Naive thymus-derived CD8-positive, alpha-beta T cell (primary cell): ENCODE measurements around the gene CLEC19A. TPM values are rescaled to one million over a fixed set of nuclear protein-coding genes. Genes with fewer than 3 reads are reported as not detected.
"Not testable (repeated sequence)": the region's sequence is repeated elsewhere in the genome, so short reads cannot be mapped to it uniquely, and the experiment has no call there.

Source experiments
- ATAC-seq, 2 donors: fragments of 150-1000 bp; cut with Tn5 transposase in 1 of 2; sonication (Bioruptor Pico), chemical (Tn5 transposase) in 1 of 2; 1 replicate in 1 of 2; 2 replicates in 1 of 2; pipeline ENCODE4 v1.10.0; 2021; ENCODE audit warnings: mild to moderate bottlenecking in 2 of 2, moderate library complexity in 2 of 2
- POLR2A ChIA-PET: fragments of 350-600 bp; sonication (Branson Sonifier 250); formaldehyde crosslinking; loops from one replicate; lab custom pipeline; 2021; ENCODE audit warnings: antibody characterized with exemption; lab: Charles Lee
- DNase-seq, 10 donors: peaks; one replicate each; pipeline versions ENCODE4 v3.0.0 to v3.0.0-alpha.2; 2020 to 2022
- H3K27ac Mint-ChIP-seq, 10 donors: one replicate each; pipeline ENCODE4 v1.8.0; 2020 to 2022; ENCODE audit warnings: mild to moderate bottlenecking in 10 of 10, mixed read lengths in 10 of 10, moderate library complexity in 4 of 10, inconsistent platforms in 1 of 10
- H3K27me3 Mint-ChIP-seq, 5 donors: one replicate each; pipeline ENCODE4 v1.8.0; 2021 to 2022; ENCODE audit warnings: mixed read lengths in 5 of 5
- H3K36me3 Mint-ChIP-seq, 3 donors: one replicate each; pipeline ENCODE4 v1.8.0; 2020 to 2022; ENCODE audit warnings: mixed read lengths in 3 of 3, mild to moderate bottlenecking in 2 of 3, inconsistent platforms in 1 of 3
- H3K4me1 Mint-ChIP-seq, 4 donors: one replicate each; pipeline ENCODE4 v1.8.0; 2021 to 2022; ENCODE audit warnings: mixed read lengths in 4 of 4
- H3K4me3 Mint-ChIP-seq, 10 donors: one replicate each; pipeline ENCODE4 v1.8.0; 2020 to 2022; ENCODE audit warnings: mild to moderate bottlenecking in 10 of 10, mixed read lengths in 10 of 10, moderate library complexity in 6 of 10, inconsistent platforms in 1 of 10
- H3K9me3 Mint-ChIP-seq, 9 donors: one replicate each; pipeline ENCODE4 v1.8.0; 2020 to 2022; ENCODE audit warnings: mixed read lengths in 9 of 9, mild to moderate bottlenecking in 3 of 9, inconsistent platforms in 1 of 9, moderate library complexity in 1 of 9
- polyA plus RNA-seq, 3 donors: library from polyadenylated mRNA; unstranded; fragments of 300-500 nt; fragmentation: Illumina TruSeq; gene quantifications; one replicate each; pipeline ENCODE4 v1.2.3, GENCODE V29; 2021
- total RNA-seq, 8 experiments: library from RNA in 2 of 8; stranded (reverse) in 2 of 8; gene quantifications; one replicate each; pipeline ENCODE4 v1.2.3 and lab custom pipeline; 2021 to 2026

Gene CLEC19A
- total and polyA plus RNA-seq, 5 experiments from 2014 or later = not detected

- POLR2A ChIA-PET = no interaction called here
- no peak overlapping the region for H3K27ac Mint-ChIP-seq
- DNase-seq (no peak), ATAC-seq (no peak)
- no peaks in the 10 kb centered on the region for H3K36me3 Mint-ChIP-seq
- peaks cover 0 to 27% (median 5%) of the 10 kb centered on the region in 5 donors for H3K27me3 Mint-ChIP-seq
- H3K4me1 Mint-ChIP-seq = peaks cover 0 to 2% (median 1%) of the 10 kb centered on the region in 4 donors
- H3K9me3 Mint-ChIP-seq = peaks cover 0 to 7% (median 0%) of the 10 kb centered on the region in 9 donors
- H3K4me3 Mint-ChIP-seq = no peak overlapping the region
These were observed 22.2 kb downstream of the CLEC19A start for GRCh38 chr16:19307587-19308241.

- DNase-seq (no peak), ATAC-seq (no peak)
- Mint-ChIP-seq H3K27ac (no peak overlapping the region), H3K9me3 (peaks cover 0 to 4% (median 0%) of the 10 kb centered on the region in 9 donors), H3K27me3 (peaks cover 0 to 22% (median 7%) of the 10 kb centered on the region in 5 donors), H3K4me1 (peaks cover 0 to 2% (median 1%) of the 10 kb centered on the region in 4 donors), H3K4me3 (no peak overlapping the region), H3K36me3 (no peaks in the 10 kb centered on the region)
- POLR2A ChIA-PET = no interaction called here
These were observed 22.9 kb downstream of the CLEC19A start for GRCh38 chr16:19308392-19308791.

- Mint-ChIP-seq H3K27ac (no peak overlapping the region), H3K4me1 (peaks cover 0 to 2% (median 1%) of the 10 kb centered on the region in 4 donors), H3K27me3 (peaks cover 0 to 19% (median 7%) of the 10 kb centered on the region in 5 donors), H3K36me3 (no peaks in the 10 kb centered on the region), H3K9me3 (peaks cover 0 to 4% (median 0%) of the 10 kb centered on the region in 9 donors), H3K4me3 (no peak overlapping the region)
- POLR2A ChIA-PET = no interaction called here
- ATAC-seq = no peak
- no peak for DNase-seq
These were observed 23.6 kb downstream of the CLEC19A start for GRCh38 chr16:19309178-19309577.

GRCh38 chr16:19314718-19315425, 29.3 kb downstream of the CLEC19A start:
- no peak for ATAC-seq
- no peaks in the 10 kb centered on the region for H3K4me1 Mint-ChIP-seq
- peaks cover 0 to 7% (median 2%) of the 10 kb centered on the region in 5 donors for H3K27me3 Mint-ChIP-seq
- H3K36me3 Mint-ChIP-seq = no peaks in the 10 kb centered on the region
- no peak overlapping the region for H3K27ac Mint-ChIP-seq
- POLR2A ChIA-PET = no interaction called here
- peaks cover 0 to 2% (median 0%) of the 10 kb centered on the region in 9 donors for H3K9me3 Mint-ChIP-seq
- DNase-seq = no peak
- no peak overlapping the region for H3K4me3 Mint-ChIP-seq

GRCh38 chr16:19315889-19316433, 30.4 kb downstream of the CLEC19A start:
- ATAC-seq (no peak), DNase-seq (no peak)
- Mint-ChIP-seq H3K4me3 (no peak overlapping the region), H3K9me3 (peaks cover 0 to 2% (median 0%) of the 10 kb centered on the region in 9 donors), H3K27me3 (peaks cover 0 to 7% (median 2%) of the 10 kb centered on the region in 5 donors), H3K36me3 (no peaks in the 10 kb centered on the region), H3K4me1 (no peaks in the 10 kb centered on the region), H3K27ac (no peak overlapping the region)
- POLR2A ChIA-PET = no interaction called here

GRCh38 chr16:19316846-19317245, 31.3 kb downstream of the CLEC19A start:
- no peaks in the 10 kb centered on the region for H3K36me3 Mint-ChIP-seq
- H3K4me3 Mint-ChIP-seq = no peak overlapping the region
- H3K27me3 Mint-ChIP-seq = peaks cover 0 to 7% (median 2%) of the 10 kb centered on the region in 5 donors
- no peak overlapping the region for H3K27ac Mint-ChIP-seq
- DNase-seq = no peak
- no peaks in the 10 kb centered on the region for H3K4me1 Mint-ChIP-seq
- peaks cover 0 to 2% (median 0%) of the 10 kb centered on the region in 9 donors for H3K9me3 Mint-ChIP-seq
- POLR2A ChIA-PET = no interaction called here
- no peak for ATAC-seq

- H3K27ac Mint-ChIP-seq, H3K9me3 Mint-ChIP-seq, DNase-seq, H3K27me3 Mint-ChIP-seq, ATAC-seq, H3K36me3 Mint-ChIP-seq, POLR2A ChIA-PET, H3K4me1 Mint-ChIP-seq, H3K4me3 Mint-ChIP-seq: not testable (repeated sequence)
These were observed 35.7 kb downstream of the CLEC19A start for GRCh38 chr16:19321186-19321585.

- DNase-seq (no peak), ATAC-seq (no peak)
- H3K9me3 Mint-ChIP-seq = peaks cover 0 to 22% (median 4%) of the 10 kb centered on the region in 9 donors
- H3K4me1 Mint-ChIP-seq = no peaks in the 10 kb centered on the region
- no peaks in the 10 kb centered on the region for H3K36me3 Mint-ChIP-seq
- no peak overlapping the region for H3K27ac Mint-ChIP-seq
- no peak overlapping the region for H3K4me3 Mint-ChIP-seq
- H3K27me3 Mint-ChIP-seq = peaks cover 2 to 13% (median 8%) of the 10 kb centered on the region in 5 donors
- POLR2A ChIA-PET = no interaction called here
These were observed 38.1 kb downstream of the CLEC19A start for GRCh38 chr16:19323596-19323995.

- ATAC-seq = no peak
- Mint-ChIP-seq H3K9me3 (peaks cover 0 to 19% (median 4%) of the 10 kb centered on the region in 9 donors), H3K4me3 (no peak overlapping the region), H3K36me3 (no peaks in the 10 kb centered on the region), H3K4me1 (no peaks in the 10 kb centered on the region), H3K27ac (no peak overlapping the region), H3K27me3 (peaks cover 0 to 29% (median 9%) of the 10 kb centered on the region in 5 donors)
- POLR2A ChIA-PET = no interaction called here
- DNase-seq = no peak
These were observed 42.8 kb downstream of the CLEC19A start for GRCh38 chr16:19328364-19328763.

- POLR2A ChIA-PET = no interaction called here
- ATAC-seq = no peak
- no peaks in the 10 kb centered on the region for H3K4me1 Mint-ChIP-seq
These were observed 44.4 kb downstream of the CLEC19A start for GRCh38 chr16:19329932-19330331.

GRCh38 chr16:19330841-19331397, 45.4 kb downstream of the CLEC19A start:
- ATAC-seq = no peak
- POLR2A ChIA-PET = no interaction called here

More at GRCh38 chr16:19329932-19330331, 44.4 kb downstream of the CLEC19A start:
- Mint-ChIP-seq H3K27ac (no peak overlapping the region), H3K27me3 (peaks cover 3 to 30% (median 7%) of the 10 kb centered on the region in 5 donors), H3K36me3 (no peaks in the 10 kb centered on the region), H3K4me3 (no peak overlapping the region), H3K9me3 (peaks cover 0 to 16% (median 4%) of the 10 kb centered on the region in 9 donors)
- no peak for DNase-seq

GRCh38 chr16:19331794-19332193, 46.3 kb downstream of the CLEC19A start:
- peaks cover 0 to 15% (median 4%) of the 10 kb centered on the region in 9 donors for H3K9me3 Mint-ChIP-seq
- peaks cover 0 to 22% (median 6%) of the 10 kb centered on the region in 5 donors for H3K27me3 Mint-ChIP-seq
- H3K27ac Mint-ChIP-seq = no peak overlapping the region
- POLR2A ChIA-PET = no interaction called here
- H3K4me3 Mint-ChIP-seq = no peak overlapping the region
- DNase-seq (no peak), ATAC-seq (no peak)
- H3K36me3 Mint-ChIP-seq = no peaks in the 10 kb centered on the region
- H3K4me1 Mint-ChIP-seq = no peaks in the 10 kb centered on the region

More at GRCh38 chr16:19330841-19331397, 45.4 kb downstream of the CLEC19A start:
- DNase-seq = no peak
- no peak overlapping the region for H3K27ac Mint-ChIP-seq
- H3K4me1 Mint-ChIP-seq = no peaks in the 10 kb centered on the region
- peaks cover 0 to 15% (median 4%) of the 10 kb centered on the region in 9 donors for H3K9me3 Mint-ChIP-seq
- no peaks in the 10 kb centered on the region for H3K36me3 Mint-ChIP-seq
- H3K27me3 Mint-ChIP-seq = peaks cover 3 to 30% (median 5%) of the 10 kb centered on the region in 5 donors
- H3K4me3 Mint-ChIP-seq = no peak overlapping the region
